NCI-H1417 treated with DMSO at 0.1 percent for 48 hours (cell line): ENCODE results near the gene KLHL26.

Experiments used
- DNase-seq: peaks from one replicate; lab custom pipeline; 2025; lab: John Stamatoyannopoulos, UW

KLHL26 gene

DNA sequence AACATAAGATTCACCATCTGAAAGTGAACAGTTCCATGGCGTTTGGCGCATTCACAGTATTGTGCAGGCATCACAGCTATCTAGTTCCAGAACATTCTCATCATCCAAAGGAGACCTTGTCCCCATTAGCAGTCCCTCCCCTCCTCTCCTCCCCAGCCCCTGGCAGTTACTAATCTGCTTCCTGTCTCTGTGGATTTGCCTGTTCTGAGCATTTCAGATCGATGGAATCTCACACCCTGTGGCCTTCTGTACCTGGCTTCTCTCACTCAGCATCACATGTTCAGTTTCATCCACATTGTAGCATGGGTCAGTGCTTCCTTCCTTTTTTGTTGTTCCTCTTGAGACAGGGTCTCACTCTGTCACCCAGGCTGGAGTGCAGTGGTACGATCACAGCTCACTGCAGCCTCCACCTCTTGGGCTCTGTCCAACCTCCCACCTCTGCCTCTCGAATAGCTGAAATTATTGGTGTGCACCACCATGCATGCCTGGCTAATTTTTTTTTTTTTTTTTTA is 81.2 kb downstream of the KLHL26 start:
- no peak for DNase-seq

DNA sequence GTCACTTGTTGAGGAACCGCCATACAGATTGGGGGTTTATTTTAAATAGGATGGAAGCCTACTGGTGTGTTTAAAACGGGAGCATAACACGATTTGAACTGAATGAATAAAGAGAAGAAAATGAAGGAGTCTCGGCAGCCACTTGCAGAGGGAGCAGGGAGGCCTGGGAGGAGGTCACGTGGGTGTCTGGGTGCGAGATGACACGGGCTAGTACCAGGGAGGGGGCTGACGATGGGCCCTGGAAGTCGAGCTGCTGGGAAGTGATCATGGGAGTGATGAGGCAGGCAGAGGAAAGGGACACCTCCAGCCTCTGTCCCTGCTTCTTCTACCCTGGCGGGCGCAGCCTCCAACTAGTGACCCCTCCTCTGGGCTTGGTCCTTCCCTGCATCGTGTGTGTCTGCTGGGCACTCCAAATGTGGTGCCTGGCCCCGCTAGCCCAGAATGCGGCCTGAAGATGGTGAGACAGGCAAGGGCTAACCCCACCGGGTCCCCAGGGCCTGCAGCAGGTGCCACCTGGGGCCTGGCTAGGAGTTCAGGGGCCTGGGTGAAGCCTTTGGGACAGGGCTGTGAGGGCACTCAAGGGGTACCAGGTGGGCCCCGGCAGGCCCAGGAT is 82.1 kb downstream of the KLHL26 start:
- DNase-seq, result no peak

GRCh38 chr19:18719541-18719940 is 82.7 kb downstream of the KLHL26 start:
- DNase-seq, result no peak
